ENCODE measurements around the gene SCFD2.

The SCFD2 gene

DNA sequence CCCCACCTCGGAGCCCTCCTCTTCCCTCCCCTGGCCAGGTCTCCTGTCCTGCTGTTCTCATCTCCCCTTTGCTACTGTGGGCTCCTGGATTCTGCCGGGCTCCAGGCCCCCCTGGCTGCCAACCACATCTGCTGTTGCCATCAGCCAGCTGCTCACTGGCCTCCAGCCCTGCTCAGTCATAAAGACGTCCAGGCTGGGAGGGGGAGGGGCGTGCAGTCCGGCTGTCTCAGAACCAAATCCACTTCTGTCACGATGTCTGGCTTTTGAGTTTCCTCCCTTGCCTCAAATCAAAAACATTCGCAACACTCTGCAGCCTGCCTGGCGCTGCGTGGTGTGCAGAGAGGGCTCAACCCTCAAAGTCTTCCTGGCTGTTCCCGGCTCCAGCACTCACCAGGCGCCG, 496.7 kb downstream of the SCFD2 start:
- no peak for FAIRE-seq

DNA sequence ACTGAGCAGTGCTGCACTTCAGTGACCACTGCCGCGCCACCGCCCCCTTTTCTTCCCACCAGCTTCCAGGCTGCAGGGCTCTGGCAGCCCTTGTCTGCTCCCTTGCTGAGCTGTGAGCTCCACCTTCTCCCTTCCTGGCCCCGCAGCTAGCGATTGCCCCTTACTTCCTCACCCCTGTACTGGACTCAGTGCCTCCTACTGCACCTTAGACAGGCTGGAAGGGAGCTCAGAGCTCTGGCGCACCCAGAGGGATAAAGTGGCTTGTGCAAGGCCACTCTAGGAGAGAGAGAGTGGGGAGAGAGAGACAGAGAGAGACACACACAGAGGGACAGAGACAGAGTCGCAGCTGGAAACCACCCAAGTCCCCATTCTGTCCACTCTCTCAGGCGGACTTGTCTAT, 497.7 kb downstream of the SCFD2 start:
- no peak for FAIRE-seq

- FAIRE-seq, result no peak
Measured at GRCh38 chr4:52867163-52867562, 498.7 kb downstream of the SCFD2 start.

DNA sequence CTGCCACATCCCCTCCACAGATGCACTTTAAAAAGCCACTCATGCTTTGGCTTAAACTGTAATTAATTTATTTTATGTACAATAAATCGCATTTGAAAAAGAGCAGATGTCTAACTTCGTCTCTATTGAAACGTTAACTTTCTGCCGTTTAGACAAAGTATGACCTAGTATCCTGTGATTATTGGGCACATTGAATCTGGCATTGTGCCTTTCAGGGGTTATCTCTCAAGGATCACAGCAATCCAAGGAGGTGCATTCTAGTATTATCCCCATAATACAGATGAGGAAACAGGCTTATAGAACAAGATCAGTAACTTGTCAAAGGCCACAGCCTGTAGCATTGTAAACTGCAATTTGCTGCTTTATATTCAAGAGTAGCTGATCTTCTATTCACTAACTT, 499.1 kb downstream of the SCFD2 start:
- FAIRE-seq, result no peak

GRCh38 chr4:52865300-52865699, 500.6 kb downstream of the SCFD2 start:
- FAIRE-seq, result no peak

DNA sequence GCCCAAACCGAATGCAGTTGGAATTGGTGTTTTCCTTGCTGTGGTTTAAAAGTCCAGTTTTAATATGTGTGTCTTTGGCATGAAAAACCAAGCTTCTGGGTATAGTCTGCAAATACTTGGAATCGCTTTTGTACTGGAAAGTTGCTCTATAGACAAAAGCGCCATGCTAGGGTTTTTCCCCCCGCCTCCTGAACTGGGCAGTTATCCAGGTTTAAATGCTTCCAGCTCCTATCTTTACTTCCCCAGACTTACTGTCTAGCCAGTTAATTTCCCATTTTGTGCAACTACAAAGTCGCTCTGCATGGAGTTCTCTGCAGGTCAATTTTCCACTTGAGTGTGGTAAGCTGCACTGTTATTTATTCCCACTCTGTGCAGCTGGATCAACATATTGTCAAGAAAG, 501.1 kb downstream of the SCFD2 start:
- no peak for FAIRE-seq

DNA sequence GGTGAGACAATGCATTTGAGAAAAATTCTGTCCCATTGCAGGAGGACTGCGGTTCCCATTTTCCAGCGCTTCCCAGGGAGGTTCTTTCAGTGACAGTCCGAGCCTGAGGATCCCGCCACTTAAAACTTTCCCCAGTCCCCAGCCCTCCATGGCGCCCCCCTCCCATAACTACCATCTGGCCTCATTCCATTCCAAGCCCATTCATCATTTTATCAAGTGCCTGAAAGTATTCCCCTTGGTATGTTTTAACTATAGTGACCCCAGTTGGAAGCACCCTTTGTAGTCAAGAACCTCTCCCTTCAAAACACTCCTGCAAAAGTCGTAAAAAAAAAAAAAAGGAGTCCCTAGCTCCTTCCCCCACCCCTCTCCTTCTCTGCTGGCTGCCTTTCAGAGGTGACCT, 502.5 kb downstream of the SCFD2 start:
- no peak for FAIRE-seq

GRCh38 chr4:52862639-52863161, 503.2 kb downstream of the SCFD2 start:
- no peak for FAIRE-seq

GRCh38 chr4:52861879-52862616, 503.8 kb downstream of the SCFD2 start, which contains the start of gene RASL11B:
RASL11B (plus strand) TSS chr4:52862317; CDS start chr4:52862508, 191 bp downstream.
- FAIRE-seq, result no peak

DNA sequence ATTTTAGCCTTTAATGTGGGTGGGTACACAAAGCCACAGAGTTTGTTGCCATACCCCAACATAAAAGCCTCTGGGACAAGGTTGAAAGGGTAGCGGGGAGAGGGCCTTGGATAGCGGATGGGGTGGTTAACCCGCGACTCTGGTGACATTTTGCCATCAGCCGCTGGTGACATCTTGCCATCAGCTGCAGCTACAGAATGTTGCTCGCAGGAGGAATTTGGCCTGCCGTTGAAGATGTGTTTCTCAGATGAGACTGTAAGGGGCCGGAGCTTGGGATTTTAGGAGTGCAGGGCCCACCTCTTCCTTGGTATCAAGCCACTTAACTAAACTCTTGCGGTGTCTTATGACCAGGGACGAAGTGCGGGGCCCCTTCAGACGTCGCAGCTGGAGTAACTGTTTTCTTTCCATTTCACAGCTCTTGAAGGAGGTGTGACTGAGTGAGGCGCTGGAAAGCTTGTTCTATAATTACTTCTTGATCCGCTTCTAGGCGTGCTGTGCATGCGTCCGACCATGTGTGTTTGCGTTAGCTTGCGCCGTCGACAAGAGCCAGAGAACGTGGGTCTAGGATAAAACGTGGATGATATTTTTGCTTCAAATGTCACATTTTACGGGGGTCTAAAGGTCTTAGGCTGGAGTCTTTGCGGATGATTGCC, 504.6 kb downstream of the SCFD2 start:
- no peak for FAIRE-seq

DNA sequence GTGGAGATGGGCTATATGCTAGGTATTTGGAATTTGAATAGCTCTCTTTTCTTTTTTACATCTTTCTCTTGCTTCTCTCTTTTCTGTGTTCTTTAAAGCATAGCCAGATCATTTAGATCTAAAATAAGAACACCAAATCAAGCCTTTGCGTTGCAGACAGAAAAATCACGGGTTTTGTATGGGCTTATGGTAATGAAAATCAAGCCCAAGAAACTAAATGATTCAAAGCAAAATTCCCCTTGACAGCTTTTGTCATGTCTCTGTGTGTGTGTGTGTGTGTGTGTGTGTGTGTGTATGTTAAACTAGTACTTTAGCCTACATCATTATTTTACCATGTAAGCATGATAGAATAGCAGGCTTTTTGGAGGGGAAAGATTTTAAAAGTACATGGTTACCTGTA, 505.5 kb downstream of the SCFD2 start:
- FAIRE-seq, result no peak

GRCh38 chr4:52856801-52857200, 509.1 kb downstream of the SCFD2 start:
- no peak for FAIRE-seq

GRCh38 chr4:52853351-52853750, 512.5 kb downstream of the SCFD2 start:
- FAIRE-seq, result no peak

GRCh38 chr4:52852711-52853110, 513.1 kb downstream of the SCFD2 start:
- no peak for FAIRE-seq

DNA sequence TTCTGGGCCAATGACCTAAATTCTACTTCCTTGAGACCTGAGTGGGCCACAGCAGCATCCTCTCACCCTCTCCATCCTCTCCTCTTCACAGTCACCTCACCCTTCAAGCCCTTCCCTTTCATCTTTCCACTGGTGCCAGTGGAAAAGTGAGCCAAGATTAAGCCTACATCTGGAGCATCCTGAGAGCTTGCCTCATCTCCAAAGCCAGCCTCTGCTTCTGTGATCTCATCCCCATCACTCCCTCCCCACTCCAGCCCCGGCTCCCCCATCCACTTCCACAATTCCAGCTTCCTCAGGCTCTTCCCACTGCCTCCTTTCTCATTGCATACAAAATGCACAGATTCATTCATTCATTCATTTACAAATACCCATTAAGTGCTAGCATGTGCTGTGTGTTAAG, 513.8 kb downstream of the SCFD2 start:
- FAIRE-seq, result no peak

- FAIRE-seq, result no peak
Measured at GRCh38 chr4:52850406-52851124, 515.3 kb downstream of the SCFD2 start.

DNA sequence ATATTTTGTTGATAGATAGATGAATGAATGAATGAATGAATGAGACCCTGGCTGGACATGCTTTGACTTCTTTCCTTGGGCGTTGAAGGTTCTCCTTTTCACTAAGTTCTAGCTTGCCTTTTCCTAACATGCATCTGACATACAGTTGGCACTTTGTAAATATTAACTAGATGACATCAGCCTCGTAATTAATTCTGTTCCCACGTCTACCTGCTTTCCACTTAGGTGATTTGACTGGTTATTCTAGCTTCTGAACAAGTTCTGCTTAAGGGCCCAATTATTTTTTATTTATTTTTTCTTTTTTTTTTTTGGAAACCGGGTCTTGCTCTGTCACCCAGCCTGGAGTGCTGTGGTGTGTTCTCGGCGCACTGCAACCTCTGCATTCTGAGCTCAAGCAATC, 517.6 kb downstream of the SCFD2 start:
- FAIRE-seq, result no peak

DNA sequence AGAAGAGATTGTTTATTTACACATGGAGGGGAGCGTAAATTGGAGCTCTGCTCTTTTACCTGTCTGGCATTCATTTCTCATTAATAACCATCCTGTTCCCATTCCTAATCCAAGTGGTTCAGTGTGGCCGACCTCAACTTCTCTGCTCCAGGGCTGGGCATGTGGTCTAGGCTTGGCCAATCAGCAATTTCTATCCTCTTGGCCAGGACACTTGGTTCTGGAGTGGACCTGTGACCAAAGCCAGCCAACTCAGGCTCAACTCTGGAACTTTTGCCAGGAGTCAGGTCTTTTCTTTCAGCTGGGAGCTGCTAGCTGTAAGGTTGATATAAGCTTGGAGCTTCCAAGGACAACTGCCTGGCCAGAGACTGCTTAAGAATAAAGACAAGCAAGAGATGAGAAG, 519.4 kb downstream of the SCFD2 start:
- no peak for FAIRE-seq

GRCh38 chr4:52844596-52844995, 521.3 kb downstream of the SCFD2 start:
- no peak for FAIRE-seq

- FAIRE-seq, result no peak
Measured at GRCh38 chr4:52843958-52844357, 521.9 kb downstream of the SCFD2 start.

DNA sequence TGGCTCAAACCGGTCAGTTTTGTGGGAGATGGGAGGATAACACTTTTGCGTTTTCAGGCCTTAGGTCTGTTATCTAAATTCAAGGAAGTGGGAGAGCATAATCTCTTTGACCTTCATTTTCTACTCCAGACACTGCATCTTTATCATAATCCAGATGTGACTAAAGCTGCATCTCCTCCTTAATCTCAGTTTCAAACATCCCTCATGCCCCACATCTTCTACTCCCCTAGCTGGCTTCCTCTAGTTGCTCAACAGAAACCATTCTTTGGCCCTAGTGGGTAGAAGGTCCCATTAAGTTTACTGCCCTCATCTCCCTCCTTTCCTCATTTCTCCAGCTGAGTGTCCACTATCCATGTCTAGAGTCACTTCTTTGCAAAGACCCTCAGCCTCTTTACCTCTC, 522.5 kb downstream of the SCFD2 start:
- FAIRE-seq, result no peak

DNA sequence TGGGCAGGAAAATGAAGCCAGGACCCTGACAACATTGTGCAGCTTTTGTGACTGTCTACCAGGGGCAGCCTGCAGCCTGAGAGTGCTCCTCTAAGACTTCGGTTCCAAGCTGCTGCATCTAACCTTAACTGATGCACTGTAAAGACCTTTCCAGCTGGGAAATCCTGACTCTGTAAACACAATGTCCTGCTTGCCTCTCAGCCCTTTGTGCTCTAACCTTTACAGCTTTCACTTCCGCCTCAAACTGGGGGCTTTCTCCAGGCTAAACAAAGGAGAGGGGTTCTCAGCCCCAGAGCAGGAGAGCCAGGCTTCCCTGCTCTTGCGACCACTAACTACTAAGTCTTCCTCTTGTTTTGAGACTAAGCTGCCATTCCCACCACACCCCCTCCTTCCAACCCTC, 523.1 kb downstream of the SCFD2 start:
- no peak for FAIRE-seq

- no peak for FAIRE-seq
Measured at GRCh38 chr4:52841682-52842456, 524.0 kb downstream of the SCFD2 start.
